B cell (primary cell): ENCODE data around the gene ADAM30.

Source experiments
- EZH2 ChIP-seq: IDR thresholded peaks from 2 replicates; pipeline ENCODE4 v1.6.1; 2012; ENCODE audit warnings: borderline replicate concordance, low read depth, mild to moderate bottlenecking, moderate library complexity, low read length; ENCODE audit not compliant: insufficient read depth, poor library complexity, severe bottlenecking
- TF ChIP-seq, protein P1 (sequence below): fragments of 200-600 bp; IDR thresholded peaks from one replicate; pipeline ENCODE4 v1.8.0; 2022; ENCODE audit warnings: antibody characterized with exemption, mild to moderate bottlenecking

- TF ChIP-seq, protein P1, sequence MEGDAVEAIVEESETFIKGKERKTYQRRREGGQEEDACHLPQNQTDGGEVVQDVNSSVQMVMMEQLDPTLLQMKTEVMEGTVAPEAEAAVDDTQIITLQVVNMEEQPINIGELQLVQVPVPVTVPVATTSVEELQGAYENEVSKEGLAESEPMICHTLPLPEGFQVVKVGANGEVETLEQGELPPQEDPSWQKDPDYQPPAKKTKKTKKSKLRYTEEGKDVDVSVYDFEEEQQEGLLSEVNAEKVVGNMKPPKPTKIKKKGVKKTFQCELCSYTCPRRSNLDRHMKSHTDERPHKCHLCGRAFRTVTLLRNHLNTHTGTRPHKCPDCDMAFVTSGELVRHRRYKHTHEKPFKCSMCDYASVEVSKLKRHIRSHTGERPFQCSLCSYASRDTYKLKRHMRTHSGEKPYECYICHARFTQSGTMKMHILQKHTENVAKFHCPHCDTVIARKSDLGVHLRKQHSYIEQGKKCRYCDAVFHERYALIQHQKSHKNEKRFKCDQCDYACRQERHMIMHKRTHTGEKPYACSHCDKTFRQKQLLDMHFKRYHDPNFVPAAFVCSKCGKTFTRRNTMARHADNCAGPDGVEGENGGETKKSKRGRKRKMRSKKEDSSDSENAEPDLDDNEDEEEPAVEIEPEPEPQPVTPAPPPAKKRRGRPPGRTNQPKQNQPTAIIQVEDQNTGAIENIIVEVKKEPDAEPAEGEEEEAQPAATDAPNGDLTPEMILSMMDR, result no peak
- TF ChIP-seq EZH2, result no peak
Measured at GRCh38 chr1:119869995-119870394, 26.3 kb downstream of the ADAM30 start.
